ENCODE data around the gene PPP1R12B.
A peak's percentile ranks its signal among the peaks of the same experiment; 100 is the strongest.
"Not testable (repeated sequence)": the region's sequence is repeated elsewhere in the genome, so short reads cannot be mapped to it uniquely, and the experiment has no call there.

The PPP1R12B gene

GRCh38 chr1:202349206-202349928 is 868 bp downstream of the PPP1R12B start:
- no peak for DNase-seq

- DNase-seq: no peak
Observed at GRCh38 chr1:202351725-202352124, 3.2 kb downstream of the PPP1R12B start.

GRCh38 chr1:202352583-202353197 is 4.2 kb downstream of the PPP1R12B start:
- DNase-seq: not testable (repeated sequence)

GRCh38 chr1:202355944-202356553 is 7.5 kb downstream of the PPP1R12B start:
- no peak for DNase-seq

DNA sequence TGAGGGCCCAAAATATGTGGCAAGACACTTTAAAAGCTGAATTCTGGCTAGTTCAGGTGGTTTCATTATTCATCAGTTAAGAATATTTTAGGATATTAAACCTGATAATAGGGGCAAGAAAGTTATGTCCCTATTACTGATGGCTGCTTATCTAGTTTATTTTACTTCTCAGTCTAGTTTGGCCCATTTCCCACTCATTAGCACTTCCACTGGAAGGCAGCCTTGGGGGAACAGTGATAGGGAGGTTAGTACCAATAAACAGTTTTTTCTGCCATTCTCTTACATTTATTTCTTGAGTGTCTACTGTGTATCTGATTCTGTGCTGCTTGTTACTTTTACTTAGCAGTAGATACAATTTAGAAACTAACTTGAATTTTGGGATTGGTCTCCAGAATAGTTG is 9.0 kb downstream of the PPP1R12B start:
- DNase-seq: no peak

DNA sequence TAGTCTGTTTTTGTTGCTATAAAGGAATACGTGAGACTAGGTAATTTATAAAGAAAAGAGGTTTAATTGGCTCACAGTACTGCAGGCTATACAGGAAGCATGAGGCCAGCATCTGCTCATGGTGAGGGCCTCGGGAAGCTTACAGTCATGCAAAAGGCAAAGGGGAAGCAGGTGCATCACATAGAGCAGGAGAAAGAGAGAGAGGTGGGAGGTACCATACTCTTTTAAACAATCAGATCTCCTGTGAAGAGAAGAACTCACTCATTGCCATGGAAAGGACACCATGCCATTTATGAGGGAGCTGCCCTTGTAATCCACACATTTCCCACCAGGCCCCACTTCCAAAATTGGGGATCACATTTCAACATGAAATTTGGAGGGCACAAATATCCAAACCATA is 12.7 kb downstream of the PPP1R12B start:
- DNase-seq: no peak

DNA sequence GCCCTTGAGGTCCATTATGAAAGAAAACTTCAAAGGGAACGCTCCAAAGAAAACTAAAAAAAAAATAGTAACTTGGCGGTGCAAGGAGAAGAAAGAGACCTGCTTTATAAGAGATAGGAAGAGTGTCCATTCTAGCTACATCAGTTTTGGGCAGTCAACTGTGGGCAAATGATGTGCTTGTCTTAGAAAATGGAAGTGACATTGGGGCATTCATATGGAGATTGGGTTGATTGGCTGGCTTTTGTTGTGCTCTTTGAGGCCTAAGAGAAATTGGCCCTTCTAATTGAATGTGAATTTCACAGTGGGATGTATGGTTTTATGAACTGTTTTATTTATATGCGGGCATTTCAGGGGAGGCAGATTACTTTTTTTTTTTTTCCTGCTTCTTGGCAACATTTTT is 13.2 kb downstream of the PPP1R12B start:
- DNase-seq: no peak

- no peak for DNase-seq
Observed at GRCh38 chr1:202362212-202362611, 13.7 kb downstream of the PPP1R12B start.

GRCh38 chr1:202365092-202365815 is 16.8 kb downstream of the PPP1R12B start:
- no peak for DNase-seq

DNA sequence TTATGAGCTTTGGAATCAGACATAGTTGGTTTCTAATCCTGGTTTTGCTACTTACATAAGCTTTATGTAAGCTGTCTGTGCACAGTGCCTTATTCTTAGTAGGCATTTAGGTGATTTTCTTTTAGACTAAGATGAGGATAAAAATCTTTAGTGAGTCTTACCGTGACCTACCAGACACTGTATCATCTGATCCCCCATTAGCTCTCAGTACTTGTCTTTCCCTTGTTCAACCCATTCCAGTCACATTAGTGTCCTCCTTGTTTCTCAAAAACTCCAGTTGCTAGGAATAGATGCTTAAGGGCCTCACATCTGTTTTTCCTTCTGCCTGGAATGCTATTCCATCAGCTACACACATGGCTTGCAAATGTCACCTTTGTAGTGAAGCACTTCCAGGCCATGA is 18.8 kb downstream of the PPP1R12B start:
- DNase-seq: no peak

DNA sequence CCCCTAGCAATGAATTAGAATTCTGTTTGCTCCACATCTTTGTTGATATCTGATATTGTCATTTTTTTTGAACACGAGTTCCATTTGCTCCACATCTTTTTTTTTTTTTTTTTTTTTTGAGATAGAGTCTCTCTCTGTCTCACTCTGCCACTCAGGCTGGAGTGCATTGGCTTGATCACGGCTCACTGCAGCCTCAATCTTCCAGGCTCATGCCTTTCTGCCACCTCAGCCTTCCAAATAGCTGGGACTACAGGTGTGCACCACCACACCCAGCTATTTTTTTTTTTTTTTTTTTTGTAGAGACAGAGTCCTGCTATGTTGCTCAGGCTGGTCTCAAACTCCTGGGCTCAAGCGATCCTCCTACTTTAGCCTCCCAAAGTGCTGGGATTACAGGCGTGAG is 22.4 kb downstream of the PPP1R12B start:
- DNase-seq: not testable (repeated sequence)

DNA sequence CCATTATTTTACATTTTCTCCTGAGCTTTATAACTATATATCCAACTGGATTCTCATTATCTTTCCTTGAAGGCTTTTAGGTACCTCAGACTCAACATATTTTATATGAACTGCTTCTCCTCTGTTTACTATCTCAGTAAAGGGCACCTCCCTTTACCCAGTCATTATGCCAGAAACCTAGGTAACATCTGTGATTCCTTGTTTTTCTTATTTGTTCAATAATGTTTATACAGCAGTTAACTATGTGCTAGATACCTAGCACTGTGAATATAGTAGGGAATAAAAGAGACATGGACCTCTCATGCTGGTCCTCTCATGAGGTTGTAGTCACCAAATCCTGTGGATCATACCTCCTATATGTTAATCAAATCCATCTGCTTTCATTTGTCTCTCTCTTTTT is 25.6 kb downstream of the PPP1R12B start:
- no peak for DNase-seq

DNA sequence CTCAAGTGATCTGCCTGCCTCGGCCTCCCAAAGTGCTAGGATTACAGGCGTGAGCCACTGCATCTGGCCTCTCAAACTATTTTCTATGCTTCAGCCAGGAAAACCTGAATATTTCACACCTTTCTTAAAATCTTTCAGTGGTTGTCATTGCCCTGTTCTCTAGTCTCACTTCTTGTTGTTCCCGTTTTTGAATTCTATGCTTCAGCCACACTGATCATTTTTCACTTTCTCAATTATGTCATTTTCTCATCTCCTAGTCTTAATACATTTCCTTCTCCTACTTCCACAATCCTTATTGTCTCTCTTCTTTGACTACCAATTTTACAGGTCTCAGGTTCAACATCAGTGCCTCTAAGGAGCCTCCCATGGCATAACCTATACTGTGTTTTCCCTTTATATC is 26.7 kb downstream of the PPP1R12B start:
- not testable (repeated sequence) for DNase-seq

- DNase-seq: no peak
Observed at GRCh38 chr1:202376247-202376646, 27.7 kb downstream of the PPP1R12B start.

GRCh38 chr1:202379884-202380529 is 31.5 kb downstream of the PPP1R12B start:
- not testable (repeated sequence) for DNase-seq

DNA sequence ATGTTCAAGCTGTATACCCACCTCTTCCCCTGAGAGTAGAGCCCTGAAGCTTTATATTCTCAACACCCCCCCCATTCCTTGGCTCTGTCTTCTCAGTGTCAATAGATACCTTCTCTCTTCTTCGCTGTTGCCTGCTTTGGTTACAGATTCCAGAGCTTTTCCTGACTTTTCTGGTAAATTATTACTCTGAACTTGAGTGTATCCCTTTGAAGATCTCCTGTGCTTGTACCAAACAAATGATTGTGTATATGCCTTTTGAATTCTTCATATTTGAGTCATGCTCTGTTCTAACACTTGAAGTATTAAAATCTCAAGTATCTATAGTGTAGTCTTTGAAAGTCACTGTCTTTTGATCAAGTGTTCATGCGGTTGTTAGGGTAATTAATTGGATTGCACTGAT is 32.0 kb downstream of the PPP1R12B start:
- DNase-seq: not testable (repeated sequence)

GRCh38 chr1:202381867-202382266 is 33.4 kb downstream of the PPP1R12B start:
- not testable (repeated sequence) for DNase-seq

DNA sequence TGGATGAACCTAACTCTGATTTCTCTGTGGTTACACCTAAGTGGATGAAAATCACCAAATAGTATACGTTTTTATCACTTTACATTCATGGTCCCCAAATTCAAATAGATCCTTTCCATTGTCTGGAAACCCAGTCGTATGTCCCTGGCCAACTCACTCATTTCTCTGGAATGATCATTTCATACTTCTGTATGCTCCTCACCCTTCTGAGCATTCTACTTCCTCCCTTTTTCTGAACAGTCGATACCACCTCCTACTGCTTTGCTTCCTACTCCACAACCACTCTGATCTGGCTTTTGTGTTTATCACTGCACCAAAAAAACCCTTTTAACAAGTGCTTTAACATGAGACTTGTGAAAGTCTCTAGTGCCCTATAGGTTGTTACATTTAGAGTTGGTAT is 47.3 kb downstream of the PPP1R12B start:
- DNase-seq: not testable (repeated sequence)

DNA sequence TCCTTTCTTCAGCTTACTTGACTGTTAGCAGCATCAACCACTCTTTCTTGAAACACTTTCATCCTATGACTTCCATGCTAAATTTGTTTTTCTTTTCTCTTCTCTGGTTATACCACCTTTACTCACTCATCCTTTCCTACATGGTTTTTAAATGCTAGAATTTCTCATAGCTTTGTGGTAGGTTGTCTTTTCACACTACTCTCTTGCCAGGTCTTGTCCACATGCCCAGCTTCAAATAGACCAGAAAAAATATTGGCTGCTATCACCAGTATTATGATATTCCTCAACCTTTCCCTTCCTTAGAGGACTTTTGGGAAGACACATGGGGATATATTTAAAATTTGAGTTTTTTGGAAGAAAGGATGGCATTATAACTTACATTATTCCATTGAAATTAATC is 48.8 kb downstream of the PPP1R12B start:
- DNase-seq: peak; percentile 41 to 73

GRCh38 chr1:202398439-202398838 is 49.9 kb downstream of the PPP1R12B start:
- DNase-seq: peak; percentile 52 to 73

- DNase-seq: not testable (repeated sequence)
Observed at GRCh38 chr1:202401771-202402170, 53.3 kb downstream of the PPP1R12B start.

DNA sequence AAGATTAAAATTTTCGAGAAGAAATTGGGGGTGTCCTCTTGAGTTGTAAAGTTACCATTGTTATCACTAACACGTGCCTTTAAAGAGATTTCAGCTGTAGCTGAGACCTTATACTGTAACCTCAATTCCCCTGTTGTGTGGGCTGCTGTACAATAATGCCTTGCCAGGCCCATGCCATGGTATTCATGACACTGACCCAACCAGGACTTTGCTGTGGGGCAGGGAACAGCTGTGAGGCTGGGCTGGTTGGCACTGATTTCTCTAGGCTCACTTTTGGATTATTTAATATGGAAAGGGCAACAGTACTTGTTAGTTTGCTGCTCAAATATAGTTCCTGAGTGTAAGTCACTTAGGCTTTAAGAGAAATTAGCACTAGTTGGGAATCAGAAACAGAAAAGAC is 54.9 kb downstream of the PPP1R12B start:
- DNase-seq: not testable (repeated sequence)

GRCh38 chr1:202405928-202406327 is 57.4 kb downstream of the PPP1R12B start:
- DNase-seq: peak; percentile 27 to 79

Data from cerebellar nuclear complex (tissue), 1 donor.